ENCODE results near the gene PDZK1IP1.

PDZK1IP1 gene

GRCh38 chr1:47189844-47190508, at the start of gene PDZK1IP1:
TSS of gene PDZK1IP1 (minus strand) at chr1:47190036. CDS start at chr1:47189932, 104 bp downstream.
- no peak for DNase-seq

GRCh38 chr1:47238935-47239592, 49.2 kb upstream of the PDZK1IP1 start:
- DNase-seq: no peak

- no peak for DNase-seq
These were observed 46.0 kb upstream of the PDZK1IP1 start for GRCh38 chr1:47235806-47236205.

GRCh38 chr1:47235241-47235681, 45.4 kb upstream of the PDZK1IP1 start:
- peak; percentile 64 for DNase-seq

GRCh38 chr1:47233186-47233585, 43.4 kb upstream of the PDZK1IP1 start:
- no peak for DNase-seq

DNA sequence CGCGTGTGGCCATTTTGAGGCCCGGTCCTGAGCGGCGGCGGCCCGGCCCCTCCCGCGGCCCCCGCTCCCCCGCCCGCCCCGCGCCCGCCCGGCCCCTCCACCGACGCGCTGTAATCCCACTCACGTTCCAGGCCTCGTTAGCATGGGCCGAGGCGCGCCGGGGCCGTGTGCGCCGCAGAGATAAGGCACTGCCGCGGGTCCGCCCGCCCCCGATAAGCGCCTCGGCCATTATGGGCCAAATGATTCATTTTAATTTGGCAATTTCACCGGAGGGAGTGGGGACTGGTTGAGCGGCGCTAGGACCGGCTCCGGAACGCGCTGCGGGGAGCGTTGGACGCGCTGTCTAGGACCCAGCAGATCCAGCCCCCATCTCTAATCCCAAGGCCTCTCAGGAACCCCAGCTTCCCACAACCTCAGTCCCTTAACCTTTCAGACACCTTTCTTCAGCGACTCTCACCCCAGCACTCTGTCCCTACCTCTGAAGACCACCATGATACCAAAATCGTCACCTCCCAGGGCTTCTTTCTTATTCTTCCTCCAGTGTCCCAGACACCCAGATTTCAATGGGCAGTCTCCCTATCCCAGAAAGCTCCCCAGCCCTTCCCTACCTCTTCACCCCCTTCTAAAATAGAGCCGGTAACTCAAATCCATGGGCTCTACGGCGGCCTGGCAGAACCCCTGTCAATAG, 42.5 kb upstream of the PDZK1IP1 start, which contains the start of gene TAL1:
Gene TAL1 (minus strand): TSS at position 39 of the 688 bp plus-strand sequence. CDS start 6,337 bp downstream, outside the sequence.
- no peak for DNase-seq

- DNase-seq: peak; percentile 73
These were observed 41.7 kb upstream of the PDZK1IP1 start for GRCh38 chr1:47231301-47232186.

DNA sequence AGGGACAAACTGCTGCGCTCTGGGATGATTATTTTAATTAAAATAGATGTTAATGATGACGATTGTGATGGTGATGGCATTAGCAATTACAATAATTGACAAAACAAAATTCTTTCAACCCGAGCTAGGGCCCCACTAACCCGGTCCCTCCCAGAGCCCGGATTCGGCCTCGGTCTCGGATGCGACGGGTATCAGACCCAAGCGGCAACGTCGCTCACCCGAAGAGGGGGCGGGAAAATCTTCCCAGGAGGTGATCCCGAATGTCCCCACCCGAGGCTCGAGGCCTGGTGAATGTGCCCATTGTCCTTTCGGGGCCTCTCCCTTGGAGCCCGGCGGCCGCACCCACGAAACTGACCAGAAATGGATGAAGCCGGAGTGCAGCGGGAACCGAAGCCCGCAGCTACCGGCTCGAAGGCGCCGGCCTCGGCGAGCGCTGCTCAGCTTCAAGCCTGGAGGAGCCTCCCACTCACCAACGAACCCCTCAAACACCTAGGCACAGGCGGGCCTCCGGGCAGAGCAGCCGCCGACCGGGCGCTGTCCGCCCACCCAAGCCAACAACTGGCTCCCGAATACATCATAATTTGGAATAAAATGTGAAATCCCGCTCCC, 41.0 kb upstream of the PDZK1IP1 start:
- peak; percentile 50 for DNase-seq

- DNase-seq: no peak
These were observed 40.3 kb upstream of the PDZK1IP1 start for GRCh38 chr1:47229886-47230691.

GRCh38 chr1:47229031-47229885, 39.4 kb upstream of the PDZK1IP1 start:
- DNase-seq: no peak

DNA sequence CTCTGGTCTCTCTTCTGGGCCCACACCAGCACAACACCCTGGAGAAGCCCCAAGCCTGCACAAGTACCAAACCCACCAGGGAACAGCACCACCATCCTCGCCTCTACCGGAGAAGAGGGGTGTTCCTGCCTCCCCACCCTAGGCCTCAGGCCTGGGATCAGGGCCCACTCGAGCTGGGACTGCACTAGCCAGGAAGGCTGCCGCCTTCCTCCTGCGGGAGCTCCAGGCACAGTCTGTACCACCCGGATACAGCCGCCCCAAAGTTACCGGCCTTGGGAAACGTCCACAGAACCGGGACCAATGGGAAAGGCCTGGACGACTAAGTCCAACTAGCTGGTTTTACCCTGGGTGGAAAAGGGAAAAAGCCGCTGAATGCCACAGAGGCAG, 38.8 kb upstream of the PDZK1IP1 start:
- DNase-seq: no peak

DNA sequence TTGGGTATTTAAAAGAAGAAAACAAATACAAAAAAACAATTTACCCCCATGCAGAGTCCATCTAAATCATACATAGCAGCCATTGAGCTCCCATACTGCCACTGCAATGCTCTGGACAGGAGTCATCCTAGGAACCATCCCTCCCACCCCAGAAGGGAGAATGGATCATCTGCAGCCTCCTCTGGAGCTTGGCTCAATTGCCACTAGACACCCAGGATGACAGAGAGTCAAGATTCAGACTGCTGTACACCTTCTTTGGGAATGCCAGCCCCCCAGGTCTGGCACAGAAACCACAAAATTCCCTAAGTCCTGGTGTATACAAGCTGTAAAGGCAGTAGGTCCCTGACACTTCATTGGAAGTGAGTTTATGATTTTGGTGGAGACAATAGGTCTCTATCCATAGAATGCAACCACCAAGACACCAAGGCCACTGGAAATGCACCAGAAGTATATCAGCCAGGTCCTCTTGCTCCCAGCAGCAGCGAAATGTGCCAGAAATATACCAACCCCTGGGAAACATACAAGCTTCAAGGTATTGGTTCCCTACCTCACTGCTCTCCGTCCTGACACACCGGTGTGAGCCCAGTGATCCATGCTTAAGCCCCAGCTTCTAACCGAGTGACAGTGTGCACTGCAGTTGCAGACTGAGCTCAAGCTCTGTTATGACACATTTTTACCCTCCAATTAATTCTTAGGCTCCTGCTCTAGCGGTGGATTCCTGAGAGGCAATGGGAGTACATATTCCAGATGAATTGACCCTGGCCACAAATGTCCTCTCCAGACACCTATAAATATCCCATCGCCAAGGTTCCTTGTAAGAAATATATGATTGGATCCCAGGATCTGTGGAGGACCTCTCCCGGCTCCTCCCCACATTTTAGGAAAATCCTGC, 37.8 kb upstream of the PDZK1IP1 start:
- no peak for DNase-seq

DNA sequence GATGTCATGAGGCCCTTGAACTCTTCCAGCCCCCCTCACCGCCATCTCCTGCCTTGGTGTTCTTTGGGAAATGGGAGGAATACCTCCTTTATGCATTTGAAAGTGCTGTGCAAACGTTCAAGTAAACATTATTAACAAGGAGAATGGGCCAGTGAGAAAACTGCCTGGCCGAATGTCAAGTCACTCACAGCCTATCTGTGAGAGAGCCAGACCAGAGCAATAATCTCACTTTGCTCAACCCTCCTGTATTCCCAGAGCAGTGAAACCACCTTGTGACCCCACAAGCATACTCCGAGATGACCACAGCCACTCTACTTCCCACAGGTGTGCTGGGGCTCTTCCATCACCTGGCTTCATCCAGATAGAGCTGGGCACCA, 37.0 kb upstream of the PDZK1IP1 start:
- DNase-seq: no peak

DNA sequence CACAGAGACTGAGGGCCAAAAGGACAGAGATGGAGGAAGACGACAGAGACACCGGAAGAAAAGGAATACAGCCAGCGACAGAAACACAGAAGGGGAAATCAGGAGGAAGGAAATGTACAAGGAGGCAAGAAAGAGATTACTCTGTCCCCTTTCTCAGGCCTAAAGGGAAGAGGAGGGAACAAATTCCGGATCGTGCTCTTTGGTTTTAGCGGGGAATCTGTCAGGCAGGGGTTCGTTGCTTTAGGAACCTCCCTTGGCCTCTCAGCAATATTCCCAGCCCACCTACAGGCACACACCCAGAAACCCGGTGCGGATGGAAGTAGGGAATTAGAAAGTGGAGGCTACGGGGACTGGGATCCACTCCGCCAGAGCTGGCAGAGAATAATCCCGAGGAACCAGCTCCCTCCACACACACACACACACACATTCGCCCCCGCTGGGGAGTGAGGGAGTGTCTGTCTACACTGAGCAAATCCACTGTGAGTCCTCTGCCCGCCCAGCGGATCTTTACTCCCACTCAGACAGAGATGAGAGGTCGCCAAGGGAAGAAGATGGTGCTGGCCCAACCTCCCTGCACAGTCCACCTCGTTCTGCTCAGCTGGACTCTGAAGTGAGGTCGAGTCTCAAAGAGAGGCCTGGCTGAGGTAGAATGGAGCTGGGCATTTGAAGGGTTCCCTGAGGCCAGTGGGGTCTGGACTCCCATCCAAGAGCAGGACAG, 36.4 kb upstream of the PDZK1IP1 start:
- no peak for DNase-seq

- no peak for DNase-seq
These were observed 35.7 kb upstream of the PDZK1IP1 start for GRCh38 chr1:47225430-47226100.

DNA sequence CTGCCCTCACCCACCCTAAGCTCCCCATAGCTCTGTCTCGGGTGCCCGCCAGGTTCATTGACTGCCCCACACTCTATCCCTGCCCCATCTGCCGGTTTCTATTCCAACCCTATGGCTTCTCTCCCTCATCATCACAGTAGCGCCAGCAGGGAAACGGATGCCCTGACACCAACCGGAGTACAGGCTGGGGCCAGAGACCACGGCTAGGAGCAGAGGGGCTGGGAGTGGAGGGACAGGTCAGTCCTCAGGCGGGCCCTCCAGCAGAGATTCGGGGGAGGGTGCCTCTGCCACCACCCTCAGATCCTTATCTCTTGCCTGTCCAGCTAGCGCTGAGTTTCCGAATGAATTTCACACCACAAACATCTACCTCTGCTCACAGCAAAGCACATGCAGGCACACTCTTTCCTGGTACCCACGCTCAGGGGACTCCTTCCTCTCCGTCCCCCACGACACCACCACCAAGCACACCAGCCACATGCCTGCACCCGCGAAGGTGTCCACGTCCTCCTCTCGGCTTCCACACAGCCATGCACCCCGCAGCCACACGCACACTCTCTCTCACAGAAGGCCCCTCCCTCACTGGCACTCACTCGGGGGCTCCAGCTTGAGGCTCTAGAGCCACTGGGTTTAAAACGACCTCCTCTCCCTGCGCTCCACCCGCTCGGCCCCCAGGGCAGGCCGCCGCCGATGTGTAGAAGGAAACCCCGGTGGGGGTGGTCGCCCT, 35.0 kb upstream of the PDZK1IP1 start:
- DNase-seq: no peak

- no peak for DNase-seq
These were observed 34.3 kb upstream of the PDZK1IP1 start for GRCh38 chr1:47223921-47224675.
